GM12891 (cell line): ENCODE data around the gene ARHGEF4.

Experiments used
- POLR2A ChIP-seq: IDR thresholded peaks from 2 replicates; pipeline ENCODE4 v1.6.1; 2011; ENCODE audit warnings: low read depth, low read length, control low read depth
- POLR2AphosphoS5 ChIP-seq: IDR thresholded peaks from 2 replicates; pipeline ENCODE4 v1.6.1; 2011; ENCODE audit warnings: low read depth, low read length, control low read depth
- SPI1 ChIP-seq: IDR thresholded peaks from 2 replicates; pipeline ENCODE4 v1.6.1; 2011; ENCODE audit warnings: low read depth, low read length, control low read depth
- TAF1 ChIP-seq: IDR thresholded peaks from 2 replicates; pipeline ENCODE4 v1.6.1; 2011; ENCODE audit warnings: low read depth, low read length, control low read depth

- TF ChIP-seq SPI1 (no peak), POLR2AphosphoS5 (no peak), POLR2A (no peak), TAF1 (no peak)
Measured at GRCh38 chr2:130930740-130931659, 94.3 kb downstream of the ARHGEF4 start.
